Endothelial cell (in vitro differentiated cells): ENCODE measurements around the gene SLC1A1. TPM values are rescaled to one million over a fixed set of nuclear protein-coding genes. Genes with fewer than 3 reads are reported as not detected.

ENCODE experiments used
- DNase-seq: peaks from one replicate; pipeline ENCODE4 v3.0.0; 2021; ENCODE audit warnings: low spot score
- H3K27ac Mint-ChIP-seq: one replicate; pipeline ENCODE4 v1.8.0; 2021; ENCODE audit warnings: mixed read lengths, inconsistent platforms; ENCODE audit not compliant: unreplicated experiment
- H3K27me3 Mint-ChIP-seq: one replicate; pipeline ENCODE4 v1.8.0; 2021; ENCODE audit warnings: mild to moderate bottlenecking, moderate library complexity, mixed read lengths, inconsistent platforms; ENCODE audit not compliant: unreplicated experiment
- H3K36me3 Mint-ChIP-seq: one replicate; pipeline ENCODE4 v1.8.0; 2021; ENCODE audit warnings: mild to moderate bottlenecking, low read depth, mixed read lengths, inconsistent platforms; ENCODE audit not compliant: unreplicated experiment
- H3K4me1 Mint-ChIP-seq: one replicate; pipeline ENCODE4 v1.8.0; 2021; ENCODE audit warnings: mild to moderate bottlenecking, mixed read lengths, inconsistent platforms; ENCODE audit not compliant: unreplicated experiment
- H3K4me3 Mint-ChIP-seq: one replicate; pipeline ENCODE4 v1.8.0; 2021; ENCODE audit warnings: mild to moderate bottlenecking, mixed read lengths, inconsistent platforms; ENCODE audit not compliant: unreplicated experiment
- H3K9me3 Mint-ChIP-seq: one replicate; pipeline ENCODE4 v1.8.0; 2021; ENCODE audit warnings: mixed read lengths, inconsistent platforms; ENCODE audit not compliant: unreplicated experiment
- CTCF ChIP-seq: fragments of 200-600 bp; sonication (generic); IDR thresholded peaks from one replicate; pipeline ENCODE4 v1.5.0; 2021; ENCODE audit warnings: antibody characterized with exemption; ENCODE audit not compliant: unreplicated experiment
- total RNA-seq: library from RNA; stranded (reverse); fragmentation: NEBNext Ultra II Directional; extraction: Animal tissue kit (Norgen Biotek cat#: 25700); gene quantifications from one replicate; pipeline ENCODE4 v1.2.1, GENCODE V29; 2021; ENCODE audit not compliant: unreplicated experiment

SLC1A1 gene
- total RNA-seq, 1 donor from 2014 or later: 2.2 TPM

- H3K4me1 Mint-ChIP-seq: no peaks in the 10 kb centered on the region
- no peaks in the 10 kb centered on the region for H3K9me3 Mint-ChIP-seq
- H3K27me3 Mint-ChIP-seq: peaks cover 2% of the 10 kb centered on the region
- no peak for TF ChIP-seq CTCF
- no peak for DNase-seq
- H3K27ac Mint-ChIP-seq: no peak overlapping the region
- no peak overlapping the region for H3K4me3 Mint-ChIP-seq
- H3K36me3 Mint-ChIP-seq: no peaks in the 10 kb centered on the region
Measured at GRCh38 chr9:4583001-4583400, 92.7 kb downstream of the SLC1A1 start.

- Mint-ChIP-seq H3K9me3 (no peaks in the 10 kb centered on the region), H3K27ac (no peak overlapping the region), H3K4me3 (no peak overlapping the region), H3K36me3 (no peaks in the 10 kb centered on the region), H3K4me1 (peaks cover 6% of the 10 kb centered on the region), H3K27me3 (peaks cover 2% of the 10 kb centered on the region)
- no peak for DNase-seq
- no peak for TF ChIP-seq CTCF
Measured at GRCh38 chr9:4584636-4585035, 94.4 kb downstream of the SLC1A1 start.

- no peak overlapping the region for H3K27ac Mint-ChIP-seq
- no peaks in the 10 kb centered on the region for H3K36me3 Mint-ChIP-seq
- peaks cover 2% of the 10 kb centered on the region for H3K27me3 Mint-ChIP-seq
- TF ChIP-seq CTCF: no peak
- H3K9me3 Mint-ChIP-seq: no peaks in the 10 kb centered on the region
- DNase-seq: no peak
- H3K4me3 Mint-ChIP-seq: no peak overlapping the region
- peaks cover 6% of the 10 kb centered on the region for H3K4me1 Mint-ChIP-seq
Measured at GRCh38 chr9:4585135-4585534, 94.9 kb downstream of the SLC1A1 start.

- Mint-ChIP-seq H3K4me1 (peaks cover 12% of the 10 kb centered on the region), H3K9me3 (no peaks in the 10 kb centered on the region), H3K4me3 (no peak overlapping the region), H3K36me3 (no peaks in the 10 kb centered on the region), H3K27ac (no peak overlapping the region), H3K27me3 (peaks cover under 1% of the 10 kb centered on the region)
- no peak for TF ChIP-seq CTCF
- DNase-seq: no peak
Measured at GRCh38 chr9:4588721-4589120, 98.5 kb downstream of the SLC1A1 start.

GRCh38 chr9:4590430-4591122, 100.3 kb downstream of the SLC1A1 start:
- Mint-ChIP-seq H3K9me3 (no peaks in the 10 kb centered on the region), H3K27ac (no peak overlapping the region), H3K36me3 (no peaks in the 10 kb centered on the region), H3K4me1 (peaks cover 28% of the 10 kb centered on the region), H3K27me3 (no peaks in the 10 kb centered on the region), H3K4me3 (no peak overlapping the region)
- TF ChIP-seq CTCF: no peak
- no peak for DNase-seq
